ENCODE measurements around the gene ZNF516. TPM values are rescaled to one million over a fixed set of nuclear protein-coding genes. Genes with fewer than 3 reads are reported as not detected.

Gene ZNF516
- total and polyA plus RNA-seq, 2 experiments from 2014 or later = 18.2 to 29.2 TPM

GRCh38 chr18:76394780-76395476 lies 100.1 kb downstream of the ZNF516 start:
- no peak for TF ChIP-seq EZH2 (IDR thresholded peaks at IDR 0.05; ENCODE audit: borderline replicate concordance)
- no peak for TF ChIP-seq CTCF (IDR thresholded peaks at IDR 0.05; ENCODE audit: poor library complexity)
- TF ChIP-seq EZH2phosphoT487 (IDR thresholded peaks at IDR 0.05; ENCODE audit: low read depth, severe bottlenecking, unreplicated experiment) = no peak
- 82% methylated on average over 13 of the region's 15 CpGs for WGBS (ENCODE audit: low lambda C conversion rate, missing lambda C conversion rate)
- H3K4me3 ChIP-seq = no peak overlapping the region
- H2AFZ ChIP-seq = no peak overlapping the region
- no peak overlapping the region for H3K4me2 ChIP-seq
- H3K9me3 ChIP-seq (ENCODE audit: low read depth) = no peaks in the 10 kb centered on the region
- H3K79me2 ChIP-seq = peaks cover 63% of the 10 kb centered on the region
- H3K9me2 ChIP-seq (replicated peaks; ENCODE audit: insufficient read depth) = no peaks in the 10 kb centered on the region
- no peaks in the 10 kb centered on the region for H3K27me3 ChIP-seq
- no peaks in the 10 kb centered on the region for H3K36me3 ChIP-seq (replicated peaks; ENCODE audit: insufficient read depth, low read depth)
- DNase-seq (ENCODE audit: low spot score) = no peak
- H3K27ac ChIP-seq = no peak overlapping the region
- peaks cover 63% of the 10 kb centered on the region for H4K20me1 ChIP-seq (ENCODE audit: insufficient read depth, poor library complexity, severe bottlenecking)
- peaks cover 12% of the 10 kb centered on the region for H3K4me1 ChIP-seq (ENCODE audit: insufficient read depth)

GRCh38 chr18:76392349-76392748 lies 102.7 kb downstream of the ZNF516 start:
- DNase-seq (ENCODE audit: low spot score) = no peak
- Histone ChIP-seq H2AFZ (no peak overlapping the region), H4K20me1 (ENCODE audit: insufficient read depth, poor library complexity, severe bottlenecking) (peaks cover 63% of the 10 kb centered on the region), H3K9me3 (ENCODE audit: low read depth) (no peaks in the 10 kb centered on the region), H3K4me3 (no peak overlapping the region), H3K4me2 (no peak overlapping the region), H3K27ac (no peak overlapping the region), H3K4me1 (ENCODE audit: insufficient read depth) (peaks cover 4% of the 10 kb centered on the region), H3K79me2 (peaks cover 72% of the 10 kb centered on the region), H3K27me3 (no peaks in the 10 kb centered on the region), H3K9me2 (replicated peaks; ENCODE audit: insufficient read depth) (no peaks in the 10 kb centered on the region), H3K36me3 (replicated peaks; ENCODE audit: insufficient read depth, low read depth) (no peaks in the 10 kb centered on the region)
- TF ChIP-seq CTCF (IDR thresholded peaks at IDR 0.05; ENCODE audit: poor library complexity) (no peak), EZH2phosphoT487 (IDR thresholded peaks at IDR 0.05; ENCODE audit: low read depth, severe bottlenecking, unreplicated experiment) (no peak), EZH2 (IDR thresholded peaks at IDR 0.05; ENCODE audit: borderline replicate concordance) (no peak)
- WGBS (ENCODE audit: low lambda C conversion rate, missing lambda C conversion rate) = 90% methylated on average over 3 of the region's 5 CpGs

DNA sequence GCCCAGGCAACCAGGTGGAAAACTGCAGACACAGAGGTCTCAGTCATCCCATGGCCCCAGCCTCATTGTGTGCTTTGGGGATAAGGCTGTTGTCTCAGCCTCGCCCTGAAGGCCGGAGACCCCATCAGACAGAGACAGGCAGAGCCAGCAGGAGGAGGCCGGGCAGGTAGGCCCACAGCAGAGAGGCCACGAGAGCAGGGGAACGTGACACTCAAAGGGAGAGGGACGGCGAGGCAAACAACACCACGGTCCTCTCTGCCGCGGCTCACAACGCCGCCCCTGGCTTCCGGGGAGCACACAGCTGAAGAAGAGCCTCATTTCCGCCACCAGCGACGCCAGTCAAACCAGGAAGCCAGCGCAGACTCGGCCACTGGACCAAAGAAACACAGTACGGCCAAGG lies 103.3 kb downstream of the ZNF516 start:
- H3K4me2 ChIP-seq = no peak overlapping the region
- no peaks in the 10 kb centered on the region for H3K9me2 ChIP-seq (replicated peaks; ENCODE audit: insufficient read depth)
- H3K4me3 ChIP-seq = no peak overlapping the region
- no peaks in the 10 kb centered on the region for H3K27me3 ChIP-seq
- no peaks in the 10 kb centered on the region for H3K9me3 ChIP-seq (ENCODE audit: low read depth)
- no peak overlapping the region for H2AFZ ChIP-seq
- H4K20me1 ChIP-seq (ENCODE audit: insufficient read depth, poor library complexity, severe bottlenecking) = peaks cover 67% of the 10 kb centered on the region
- H3K79me2 ChIP-seq = peaks cover 74% of the 10 kb centered on the region
- TF ChIP-seq EZH2phosphoT487 (IDR thresholded peaks at IDR 0.05; ENCODE audit: low read depth, severe bottlenecking, unreplicated experiment) (no peak), EZH2 (IDR thresholded peaks at IDR 0.05; ENCODE audit: borderline replicate concordance) (no peak), CTCF (IDR thresholded peaks at IDR 0.05; ENCODE audit: poor library complexity) (no peak)
- H3K36me3 ChIP-seq (replicated peaks; ENCODE audit: insufficient read depth, low read depth) = no peaks in the 10 kb centered on the region
- WGBS (ENCODE audit: low lambda C conversion rate, missing lambda C conversion rate) = 93% methylated on average over 19 of the region's 19 CpGs
- no peak overlapping the region for H3K27ac ChIP-seq
- H3K4me1 ChIP-seq (ENCODE audit: insufficient read depth) = peaks cover 4% of the 10 kb centered on the region
- no peak for DNase-seq (ENCODE audit: low spot score)

Data from hepatocyte (in vitro differentiated cells).